GM12878 (cell line): ENCODE data around the gene CDC16. TPM values are rescaled to one million over a fixed set of nuclear protein-coding genes. Genes with fewer than 3 reads are reported as not detected.

Experiments
- CBFB ChIP-seq: IDR thresholded peaks from 2 replicates; pipeline ENCODE4 v1.6.1; 2016; ENCODE audit warnings: antibody characterized with exemption, low read depth
- CHD1 ChIP-seq: IDR thresholded peaks from 2 replicates; pipeline ENCODE4 v1.6.1; 2012; ENCODE audit warnings: low read depth, low read length, improper control_type of control experiment
- CHD4 ChIP-seq: fragments of 200-600 bp; sonication (generic); IDR thresholded peaks from 2 replicates; pipeline ENCODE4 v1.6.1; 2016; ENCODE audit warnings: mild to moderate bottlenecking
- CREB1 ChIP-seq: IDR thresholded peaks from 2 replicates; pipeline ENCODE4 v1.6.1; 2012; ENCODE audit warnings: low read depth, mild to moderate bottlenecking, inconsistent platforms
- EZH2 ChIP-seq: IDR thresholded peaks from 2 replicates; pipeline ENCODE4 v1.6.1; 2012; ENCODE audit warnings: low read depth, mild to moderate bottlenecking, control low read depth, inconsistent platforms, low read length, borderline replicate concordance; ENCODE audit not compliant: control insufficient read depth
- GATAD2B ChIP-seq: fragments of 450-650 bp; conservative IDR thresholded peaks from 2 replicates; pipeline ENCODE4 v1.6.1; 2017; ENCODE audit warnings: low read depth, mild to moderate bottlenecking, moderate library complexity
- HDAC6 ChIP-seq: fragments of 200-600 bp; sonication (generic); IDR thresholded peaks from one replicate; pipeline ENCODE4 v1.8.0; 2017; ENCODE audit warnings: antibody characterized with exemption; ENCODE audit not compliant: unreplicated experiment
- PML ChIP-seq: IDR thresholded peaks from 2 replicates; pipeline ENCODE4 v1.6.1; 2012; ENCODE audit warnings: low read length, inconsistent platforms
- PRDM15 ChIP-seq: fragments of 450-650 bp; formaldehyde crosslinking; IDR thresholded peaks from 2 replicates; pipeline ENCODE4 v1.4.0; 2020; ENCODE audit warnings: mild to moderate bottlenecking, moderate library complexity
- RELA ChIP-seq: fragments of 450-650 bp; IDR thresholded peaks from 2 replicates; pipeline ENCODE4 v1.8.0; 2014; ENCODE audit warnings: borderline replicate concordance; ENCODE audit not compliant: partially characterized antibody
- WRNIP1 ChIP-seq: IDR thresholded peaks from 2 replicates; pipeline ENCODE4 v1.6.1; 2011; ENCODE audit warnings: low read depth, low read length, improper control_type of control experiment, borderline replicate concordance
- ZBTB11 ChIP-seq: fragments of 450-650 bp; formaldehyde crosslinking; IDR thresholded peaks from 2 replicates; pipeline ENCODE4 v1.5.0; 2022; ENCODE audit warnings: mild to moderate bottlenecking, missing genetic modification characterization
- polyA plus RNA-seq, 11 experiments: library from polyadenylated mRNA; depleted of rRNA in 4 of 11; unstranded in 6 of 11; stranded (reverse) in 5 of 11; fragments of >200 nt; fragmentation: Nextera tagmentation in 4 of 11; fragmentation: Illumina TruSeq in 1 of 11; extraction: Ambion mirVana in 4 of 11; extraction: Trizol in 1 of 11; gene quantifications; 1 replicate in 1 of 11; 2 replicates in 10 of 11; pipeline versions ENCODE4 v1.2.1 to v1.2.3, GENCODE V29; 2011 to 2016; ENCODE audit warnings: inconsistent platforms in 2 of 11, missing spikeins in 2 of 11, low read depth in 1 of 11
- total RNA-seq, 4 experiments: library from RNA; depleted of rRNA in 3 of 4; stranded (reverse); fragments of >200 nt in 3 of 4; fragmentation: Illumina TruSeq in 1 of 4; extraction: Trizol in 1 of 4; gene quantifications; 2 replicates each; pipeline versions ENCODE4 v1.2.1 to v1.2.3, GENCODE V29; 2013 to 2021
- TF ChIP-seq, protein P1 (sequence below), 3 experiments: IDR thresholded peaks in 2 of 3; conservative IDR thresholded peaks in 1 of 3; 2 replicates each; pipeline ENCODE4 v1.5.1; 2011; ENCODE audit warnings: low read depth in 3 of 3, low read length in 3 of 3, mild to moderate bottlenecking in 3 of 3, control low read depth in 2 of 3, moderate library complexity in 2 of 3, inconsistent platforms in 1 of 3, mixed read lengths in 1 of 3; ENCODE audit not compliant: control insufficient read depth in 2 of 3, insufficient read depth in 1 of 3; ENCODE audit errors: extremely low read depth in 1 of 3
- TF ChIP-seq, protein P2 (sequence below): IDR thresholded peaks from 2 replicates; pipeline ENCODE4 v1.6.1; 2011; ENCODE audit warnings: low read depth, mild to moderate bottlenecking, low read length, moderate library complexity, borderline replicate concordance; ENCODE audit errors: extremely low read depth
- TF ChIP-seq, protein P3 (sequence below): IDR thresholded peaks from 2 replicates; pipeline ENCODE4 v1.6.1; 2012; ENCODE audit warnings: low read depth, low read length, improper control_type of control experiment
- TF ChIP-seq, protein P4 (sequence below): fragments of 450-650 bp; conservative IDR thresholded peaks from 2 replicates; pipeline ENCODE4 v1.6.1; 2017; ENCODE audit warnings: mild to moderate bottlenecking, moderate library complexity

CDC16 gene
- total and polyA plus RNA-seq, 10 of the 15 experiments (the other 5 are each of a cell fraction or from before 2014, with no cell fraction given): 15.4 to 92.9 (median 31.4) TPM

- TF ChIP-seq, protein P1, sequence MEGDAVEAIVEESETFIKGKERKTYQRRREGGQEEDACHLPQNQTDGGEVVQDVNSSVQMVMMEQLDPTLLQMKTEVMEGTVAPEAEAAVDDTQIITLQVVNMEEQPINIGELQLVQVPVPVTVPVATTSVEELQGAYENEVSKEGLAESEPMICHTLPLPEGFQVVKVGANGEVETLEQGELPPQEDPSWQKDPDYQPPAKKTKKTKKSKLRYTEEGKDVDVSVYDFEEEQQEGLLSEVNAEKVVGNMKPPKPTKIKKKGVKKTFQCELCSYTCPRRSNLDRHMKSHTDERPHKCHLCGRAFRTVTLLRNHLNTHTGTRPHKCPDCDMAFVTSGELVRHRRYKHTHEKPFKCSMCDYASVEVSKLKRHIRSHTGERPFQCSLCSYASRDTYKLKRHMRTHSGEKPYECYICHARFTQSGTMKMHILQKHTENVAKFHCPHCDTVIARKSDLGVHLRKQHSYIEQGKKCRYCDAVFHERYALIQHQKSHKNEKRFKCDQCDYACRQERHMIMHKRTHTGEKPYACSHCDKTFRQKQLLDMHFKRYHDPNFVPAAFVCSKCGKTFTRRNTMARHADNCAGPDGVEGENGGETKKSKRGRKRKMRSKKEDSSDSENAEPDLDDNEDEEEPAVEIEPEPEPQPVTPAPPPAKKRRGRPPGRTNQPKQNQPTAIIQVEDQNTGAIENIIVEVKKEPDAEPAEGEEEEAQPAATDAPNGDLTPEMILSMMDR (IDR thresholded peaks at IDR 0.05 in 2 of 3, conservative IDR thresholded peaks at IDR 0.05 in 1 of 3; ENCODE audit: control insufficient read depth in 2 of 3, extremely low read depth in 1 of 3, insufficient read depth in 1 of 3, low read depth in 3 of 3, low read length in 3 of 3): peak; percentile 97 to 99 (median 98); a peak in 5 of 6 replicates
- TF ChIP-seq, protein P2, sequence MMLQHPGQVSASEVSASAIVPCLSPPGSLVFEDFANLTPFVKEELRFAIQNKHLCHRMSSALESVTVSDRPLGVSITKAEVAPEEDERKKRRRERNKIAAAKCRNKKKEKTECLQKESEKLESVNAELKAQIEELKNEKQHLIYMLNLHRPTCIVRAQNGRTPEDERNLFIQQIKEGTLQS: no peak
- TF ChIP-seq, protein P3, sequence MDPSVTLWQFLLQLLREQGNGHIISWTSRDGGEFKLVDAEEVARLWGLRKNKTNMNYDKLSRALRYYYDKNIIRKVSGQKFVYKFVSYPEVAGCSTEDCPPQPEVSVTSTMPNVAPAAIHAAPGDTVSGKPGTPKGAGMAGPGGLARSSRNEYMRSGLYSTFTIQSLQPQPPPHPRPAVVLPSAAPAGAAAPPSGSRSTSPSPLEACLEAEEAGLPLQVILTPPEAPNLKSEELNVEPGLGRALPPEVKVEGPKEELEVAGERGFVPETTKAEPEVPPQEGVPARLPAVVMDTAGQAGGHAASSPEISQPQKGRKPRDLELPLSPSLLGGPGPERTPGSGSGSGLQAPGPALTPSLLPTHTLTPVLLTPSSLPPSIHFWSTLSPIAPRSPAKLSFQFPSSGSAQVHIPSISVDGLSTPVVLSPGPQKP: no peak
- no peak for TF ChIP-seq GATAD2B
- TF ChIP-seq CBFB: no peak
- TF ChIP-seq HDAC6: no peak
- peak; percentile 22 for TF ChIP-seq RELA
- TF ChIP-seq CHD4: no peak
- no peak for TF ChIP-seq EZH2
- TF ChIP-seq PML: no peak
- peak; percentile 20; the same call in 1 of the 2 replicates for TF ChIP-seq CREB1
- no peak for TF ChIP-seq WRNIP1
- TF ChIP-seq, protein P4, sequence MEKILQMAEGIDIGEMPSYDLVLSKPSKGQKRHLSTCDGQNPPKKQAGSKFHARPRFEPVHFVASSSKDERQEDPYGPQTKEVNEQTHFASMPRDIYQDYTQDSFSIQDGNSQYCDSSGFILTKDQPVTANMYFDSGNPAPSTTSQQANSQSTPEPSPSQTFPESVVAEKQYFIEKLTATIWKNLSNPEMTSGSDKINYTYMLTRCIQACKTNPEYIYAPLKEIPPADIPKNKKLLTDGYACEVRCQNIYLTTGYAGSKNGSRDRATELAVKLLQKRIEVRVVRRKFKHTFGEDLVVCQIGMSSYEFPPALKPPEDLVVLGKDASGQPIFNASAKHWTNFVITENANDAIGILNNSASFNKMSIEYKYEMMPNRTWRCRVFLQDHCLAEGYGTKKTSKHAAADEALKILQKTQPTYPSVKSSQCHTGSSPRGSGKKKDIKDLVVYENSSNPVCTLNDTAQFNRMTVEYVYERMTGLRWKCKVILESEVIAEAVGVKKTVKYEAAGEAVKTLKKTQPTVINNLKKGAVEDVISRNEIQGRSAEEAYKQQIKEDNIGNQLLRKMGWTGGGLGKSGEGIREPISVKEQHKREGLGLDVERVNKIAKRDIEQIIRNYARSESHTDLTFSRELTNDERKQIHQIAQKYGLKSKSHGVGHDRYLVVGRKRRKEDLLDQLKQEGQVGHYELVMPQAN: no peak
- TF ChIP-seq CHD1: no peak
- no peak for TF ChIP-seq PRDM15 (CRISPR knock-in tag)
- TF ChIP-seq ZBTB11 (CRISPR knock-in tag): no peak
Observed at GRCh38 chr13:114226699-114227323, 7.9 kb upstream of the CDC16 start (continued).
